ENCODE measurements around the gene SLAIN1. TPM values are rescaled to one million over a fixed set of nuclear protein-coding genes. Genes with fewer than 3 reads are reported as not detected.

SLAIN1 gene
- total RNA-seq, 1 donor from 2014 or later: 600 TPM

DNA sequence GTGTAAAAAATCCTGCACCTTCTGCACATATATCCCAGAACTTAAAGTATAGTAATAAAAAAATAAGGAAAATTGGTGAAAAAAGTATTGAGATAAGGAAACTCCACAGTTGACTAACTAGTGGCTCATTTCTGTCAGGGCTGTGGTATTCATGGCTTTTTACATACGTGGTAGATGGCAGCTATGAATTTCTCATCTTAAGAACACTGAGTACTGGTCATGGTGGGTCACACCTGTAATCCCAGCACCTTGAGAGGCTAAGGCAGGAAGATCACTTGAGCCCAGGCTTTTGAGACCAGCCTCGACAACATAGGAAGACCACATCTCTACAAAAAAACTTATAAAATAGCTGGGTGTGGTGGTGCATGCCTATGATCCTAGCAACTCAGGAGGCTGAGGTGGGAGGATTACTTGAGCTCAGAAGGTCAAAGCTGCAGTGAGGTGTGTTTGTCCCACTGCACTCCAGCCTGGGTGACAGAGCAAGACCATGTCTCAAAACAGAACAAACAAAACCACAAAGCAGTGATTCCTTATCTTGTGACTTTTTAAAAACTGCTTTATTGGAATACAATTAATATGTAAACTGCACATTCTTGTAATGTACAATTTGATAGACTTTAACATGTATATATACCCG lies 16.8 kb downstream of the SLAIN1 start:
- DNase-seq: no peak

DNA sequence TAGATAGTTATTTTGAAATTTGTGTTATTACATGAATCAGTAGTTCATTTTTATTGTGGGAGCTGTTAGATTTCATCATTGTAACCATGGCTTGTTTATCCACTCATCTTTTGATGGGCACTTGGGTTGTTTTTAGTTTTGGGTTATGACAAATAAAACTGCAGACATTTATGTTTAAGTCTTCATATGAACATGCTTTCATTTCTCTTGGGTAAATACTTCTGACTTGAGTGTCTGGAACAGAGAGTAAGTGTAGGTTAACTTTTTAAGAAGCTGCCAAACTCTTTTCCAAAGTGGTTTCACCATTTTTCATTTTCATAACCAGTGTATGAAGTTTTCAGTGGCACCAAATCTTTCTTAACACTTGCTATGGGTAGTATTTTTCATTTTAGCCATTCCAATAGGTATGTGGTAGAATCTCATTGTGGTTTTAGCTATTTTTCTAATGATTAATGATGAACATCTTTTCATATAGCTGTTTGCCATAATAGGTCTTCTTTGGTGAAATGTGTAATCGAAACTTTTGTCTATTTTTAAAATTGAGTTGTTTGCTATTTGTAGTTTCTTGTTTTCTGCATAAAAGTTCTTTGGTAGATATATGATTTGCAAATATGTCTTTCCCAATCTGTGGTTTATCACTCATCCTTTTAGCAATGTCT lies 17.9 kb downstream of the SLAIN1 start:
- no peak for DNase-seq

DNA sequence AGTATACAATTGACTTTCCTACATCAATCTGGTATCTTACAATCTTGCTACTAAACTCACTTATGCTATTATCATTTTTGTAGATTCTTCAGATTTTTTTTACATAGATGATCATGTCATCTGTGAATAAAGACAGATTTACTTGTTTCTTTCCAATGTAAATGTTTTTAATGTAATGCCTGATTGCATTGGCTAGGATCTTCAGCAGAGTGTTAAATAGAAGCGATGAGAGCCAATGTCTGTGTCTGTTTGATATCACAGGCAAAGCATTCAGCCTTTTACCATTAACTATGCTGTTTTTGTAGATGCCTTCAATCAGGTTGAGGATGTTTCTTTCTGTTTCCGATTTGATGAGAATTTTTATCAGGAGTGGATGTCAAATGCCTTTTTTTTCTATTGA lies 19.2 kb downstream of the SLAIN1 start:
- no peak for DNase-seq

DNA sequence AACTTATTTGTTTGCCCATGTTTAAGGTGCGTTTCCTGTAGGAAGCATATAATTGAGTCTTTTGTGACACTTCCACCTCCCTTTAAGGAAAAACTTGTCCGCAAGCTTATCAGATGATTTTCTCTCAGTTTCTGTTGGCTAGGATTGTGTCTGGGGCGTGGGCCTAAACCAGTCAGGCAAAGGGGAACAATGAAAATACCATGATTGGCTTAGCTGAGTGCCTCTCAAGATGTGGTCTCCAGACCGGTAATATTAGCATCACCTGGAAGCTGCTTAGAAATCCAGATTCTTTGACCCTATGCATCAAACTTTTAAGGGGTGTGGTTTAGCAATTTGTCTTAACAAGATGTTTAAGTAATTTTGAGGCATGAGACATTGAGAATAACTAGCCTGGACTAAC lies 20.0 kb downstream of the SLAIN1 start:
- no peak for DNase-seq

DNA sequence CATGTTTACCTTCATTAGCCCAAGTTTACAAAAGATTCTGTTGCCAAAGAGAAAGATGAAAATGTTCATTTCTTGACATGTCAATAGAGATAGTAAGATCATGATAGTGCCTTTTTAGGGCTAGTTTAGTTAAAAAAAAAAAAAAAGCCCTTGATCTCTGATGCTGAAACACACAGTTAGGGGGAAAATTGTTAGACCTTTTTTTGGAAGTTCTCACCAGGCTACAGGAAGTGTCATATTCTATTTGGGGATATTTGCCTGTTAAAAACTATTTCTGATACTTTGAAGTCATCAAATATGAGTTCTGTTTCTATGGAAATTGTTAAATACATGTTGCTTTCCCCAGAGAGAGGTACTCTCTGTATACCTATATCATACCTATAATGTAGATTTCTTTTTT lies 21.6 kb downstream of the SLAIN1 start:
- no peak for DNase-seq

DNA sequence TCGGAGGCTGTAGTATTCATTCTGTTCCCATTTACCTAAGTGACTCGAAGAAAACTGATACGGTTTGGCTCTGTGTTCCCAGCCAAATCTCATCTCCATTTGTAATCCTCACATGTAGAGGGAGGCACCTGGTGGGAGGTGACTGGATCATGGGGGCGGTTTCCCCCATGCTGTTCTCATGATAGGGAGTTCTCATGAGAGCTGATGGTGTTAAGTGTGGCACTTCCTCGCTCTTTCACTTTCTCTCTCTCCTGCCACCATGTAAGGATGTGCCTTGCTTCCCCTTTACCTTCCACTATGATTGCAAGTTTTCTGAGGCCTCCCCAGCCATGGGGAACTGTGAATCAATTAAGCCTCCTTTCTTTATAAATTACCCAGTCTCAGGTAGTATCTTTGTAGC lies 23.5 kb downstream of the SLAIN1 start:
- no peak for DNase-seq

DNA sequence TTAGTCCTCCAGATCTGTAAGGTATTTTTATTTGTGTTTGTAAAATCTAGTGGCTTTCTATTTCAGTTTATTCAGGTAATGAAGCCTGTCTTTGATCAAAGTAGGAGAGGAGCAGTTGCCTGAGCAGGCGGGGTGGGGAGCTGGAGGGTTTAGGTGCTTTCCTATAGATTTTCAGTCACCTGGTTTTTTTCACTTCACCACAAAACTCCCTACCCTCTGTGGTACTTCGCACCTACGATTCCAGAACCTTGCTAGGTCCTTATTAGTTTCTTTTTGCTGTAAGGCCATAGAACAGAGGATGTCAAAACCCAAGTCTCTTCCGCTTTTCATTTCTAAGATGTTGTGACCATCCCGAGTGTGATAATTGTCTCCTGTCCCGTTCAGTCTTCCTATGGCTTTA lies 26.6 kb downstream of the SLAIN1 start:
- DNase-seq: no peak

DNA sequence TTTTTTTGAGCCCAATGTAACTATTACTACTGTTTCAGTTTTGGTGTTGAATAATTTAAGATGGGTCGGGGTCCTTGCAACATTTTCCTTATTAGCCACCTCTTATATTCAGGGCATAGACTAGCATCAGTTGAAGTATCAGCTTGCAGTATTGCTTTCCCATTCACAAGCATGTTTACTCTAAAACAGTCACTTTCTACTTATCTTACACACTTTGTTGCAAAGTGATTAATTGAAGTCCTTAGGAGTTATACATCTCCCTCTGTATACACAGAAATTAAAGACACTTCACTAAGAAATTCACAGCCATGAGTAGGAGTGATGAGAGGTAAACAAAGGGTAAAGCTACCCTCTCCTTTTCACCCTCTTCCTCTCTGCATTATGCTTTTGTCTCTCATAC lies 27.6 kb downstream of the SLAIN1 start:
- DNase-seq: no peak

DNA sequence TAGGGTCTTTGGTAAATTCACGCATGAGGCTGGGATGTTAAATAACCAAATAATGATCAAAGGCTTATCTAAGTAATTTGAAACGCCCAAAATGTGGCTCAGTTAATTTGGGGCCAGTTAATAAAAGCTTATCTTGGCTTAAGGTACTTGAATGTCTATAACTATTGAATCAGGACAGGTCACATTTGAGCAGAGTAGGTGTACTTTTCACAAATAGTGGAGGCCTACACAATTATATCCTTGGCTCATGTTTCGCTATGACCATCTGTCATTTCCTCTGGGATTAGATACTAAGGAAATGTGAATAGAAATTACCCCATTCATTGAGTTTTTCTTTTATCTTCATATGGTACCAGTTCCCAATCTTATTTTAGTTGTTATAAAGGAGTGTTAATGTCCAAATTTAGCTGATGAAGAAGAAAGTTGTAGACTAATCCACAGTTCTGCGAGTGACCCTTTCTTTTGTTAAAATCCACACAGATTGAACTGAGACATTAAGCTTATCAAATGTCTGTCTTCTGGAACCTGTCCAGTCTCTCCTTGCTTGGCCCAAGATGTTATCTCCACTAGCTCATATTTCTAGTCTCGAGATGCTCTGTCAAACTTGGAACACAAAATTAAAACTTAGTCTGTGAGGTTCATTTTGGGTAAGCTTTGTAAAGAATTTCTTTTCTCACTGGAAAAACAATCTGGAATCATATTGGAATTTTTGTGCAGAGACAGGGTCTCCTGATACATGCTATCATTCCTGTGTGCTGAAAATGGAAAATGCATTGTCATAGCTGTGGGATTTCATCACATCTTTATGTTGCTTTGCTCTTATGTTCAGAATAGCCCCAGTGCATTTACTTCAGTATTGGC lies 31.0 kb downstream of the SLAIN1 start:
- DNase-seq: no peak

DNA sequence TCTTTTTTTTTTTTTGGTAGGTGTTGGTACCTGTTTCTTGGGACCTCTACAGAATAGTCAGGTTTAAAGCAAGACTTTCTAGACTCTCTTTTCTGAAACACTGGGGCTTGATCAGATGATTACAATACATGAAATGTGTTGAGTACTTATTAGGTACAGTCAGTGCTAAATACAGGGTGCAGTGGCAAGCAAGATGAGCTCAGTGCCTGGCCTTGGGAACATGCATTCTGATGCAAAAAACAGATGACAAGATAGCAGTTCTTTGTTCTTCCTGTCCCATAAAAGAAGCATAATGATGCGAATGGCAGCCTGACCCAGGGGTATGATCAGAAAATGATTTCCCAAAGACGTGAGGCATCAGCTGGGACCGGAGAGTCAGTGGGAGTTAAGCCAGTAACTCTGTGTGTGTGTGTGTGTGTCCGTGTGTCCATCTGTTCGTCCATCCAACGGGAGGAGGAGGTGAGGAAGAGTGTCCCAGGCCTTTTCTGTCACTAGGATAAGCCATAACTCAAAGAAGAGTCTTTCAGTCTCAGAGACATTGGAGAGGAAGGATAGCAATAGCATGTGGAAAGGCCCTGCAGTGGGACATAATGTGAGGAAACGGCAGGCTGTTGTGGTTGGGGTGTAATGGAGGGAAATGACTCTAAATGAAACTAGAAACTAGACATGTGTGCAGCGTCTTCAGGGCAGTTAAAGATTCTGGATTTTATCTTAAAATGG lies 32.2 kb downstream of the SLAIN1 start:
- DNase-seq: no peak

DNA sequence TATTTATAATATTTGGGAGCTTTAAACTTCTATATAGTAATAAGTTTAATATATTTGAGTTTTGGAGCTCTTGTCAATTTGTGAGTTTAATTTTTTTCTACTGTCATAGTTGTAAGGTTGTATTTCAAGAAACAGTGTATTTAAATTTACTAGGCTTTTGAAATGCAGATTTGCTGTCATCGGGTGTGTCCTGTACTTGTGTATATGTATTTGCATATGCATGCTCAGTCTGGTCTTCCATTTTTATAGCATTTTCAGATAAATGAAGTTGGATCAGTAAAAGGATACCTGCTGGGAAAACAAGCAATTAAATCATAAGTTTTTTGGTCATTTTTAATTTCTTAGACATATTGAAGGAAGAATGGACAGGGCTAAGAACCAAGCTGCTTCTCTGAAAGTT lies 33.1 kb downstream of the SLAIN1 start:
- DNase-seq: no peak

DNA sequence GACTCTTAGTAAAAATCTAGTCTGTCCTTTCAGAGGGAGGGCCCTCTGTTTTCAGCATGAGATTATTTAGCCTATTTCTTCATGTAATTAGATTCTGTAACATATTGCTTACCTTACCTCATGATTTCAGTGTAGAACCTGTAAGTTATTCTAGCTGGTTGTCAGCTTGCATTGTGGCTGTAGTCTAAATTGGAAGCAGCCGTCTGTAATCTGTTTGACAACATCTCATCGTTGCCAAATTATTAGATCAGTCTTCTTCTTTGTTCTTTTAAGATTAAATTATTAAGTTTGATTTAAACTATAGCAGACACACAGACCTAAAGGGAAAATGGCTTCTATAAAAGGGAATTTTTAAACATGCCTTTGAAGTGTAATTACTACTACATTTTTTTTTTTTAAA lies 34.8 kb downstream of the SLAIN1 start:
- no peak for DNase-seq

DNA sequence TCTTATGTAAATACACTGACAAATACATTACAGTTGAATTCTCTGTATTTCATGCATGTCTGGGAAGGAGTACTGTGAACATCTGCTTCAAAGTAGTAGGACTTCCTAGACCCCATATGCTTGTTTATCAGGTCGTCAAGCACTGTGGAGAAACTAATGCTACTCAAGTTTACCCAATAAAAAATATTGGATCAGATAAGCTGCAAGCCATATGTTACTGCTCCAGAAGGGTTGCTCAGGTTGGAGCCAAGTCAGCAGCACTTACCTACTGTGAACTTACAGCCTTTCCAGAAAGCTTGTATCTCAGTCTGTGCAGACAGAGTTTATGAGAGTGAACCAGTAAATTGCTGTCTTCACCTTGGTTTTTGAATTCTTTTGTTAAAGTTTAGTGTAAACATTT lies 36.2 kb downstream of the SLAIN1 start:
- no peak for DNase-seq

DNA sequence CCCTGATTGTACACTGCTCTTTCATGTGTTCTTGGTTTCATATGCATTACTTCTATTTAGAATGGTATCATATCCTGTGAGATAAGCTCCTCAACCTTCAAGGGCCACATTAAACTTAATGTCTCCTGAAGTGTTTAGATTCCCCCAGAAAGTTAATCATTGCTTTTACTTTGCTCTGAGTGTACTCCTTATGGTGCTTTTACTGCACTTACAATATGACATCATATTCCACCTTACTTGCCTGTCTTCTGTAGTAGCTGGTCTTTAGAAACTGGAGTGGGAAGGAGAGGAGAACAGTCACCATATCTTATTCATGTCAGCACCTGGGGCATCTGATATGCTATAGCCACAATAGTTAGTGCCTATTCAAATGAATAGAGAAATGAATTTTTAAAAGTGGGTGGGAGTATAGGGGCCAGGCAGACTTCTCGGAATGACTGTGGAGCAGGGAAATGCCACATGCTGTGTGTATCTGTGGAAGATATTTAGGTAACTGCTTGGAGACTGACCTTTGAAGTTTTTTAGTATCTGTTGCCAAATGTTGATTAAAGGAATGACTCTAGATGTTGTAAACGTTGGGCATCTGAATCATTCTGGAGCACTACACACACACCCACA lies 40.2 kb downstream of the SLAIN1 start:
- DNase-seq: no peak

DNA sequence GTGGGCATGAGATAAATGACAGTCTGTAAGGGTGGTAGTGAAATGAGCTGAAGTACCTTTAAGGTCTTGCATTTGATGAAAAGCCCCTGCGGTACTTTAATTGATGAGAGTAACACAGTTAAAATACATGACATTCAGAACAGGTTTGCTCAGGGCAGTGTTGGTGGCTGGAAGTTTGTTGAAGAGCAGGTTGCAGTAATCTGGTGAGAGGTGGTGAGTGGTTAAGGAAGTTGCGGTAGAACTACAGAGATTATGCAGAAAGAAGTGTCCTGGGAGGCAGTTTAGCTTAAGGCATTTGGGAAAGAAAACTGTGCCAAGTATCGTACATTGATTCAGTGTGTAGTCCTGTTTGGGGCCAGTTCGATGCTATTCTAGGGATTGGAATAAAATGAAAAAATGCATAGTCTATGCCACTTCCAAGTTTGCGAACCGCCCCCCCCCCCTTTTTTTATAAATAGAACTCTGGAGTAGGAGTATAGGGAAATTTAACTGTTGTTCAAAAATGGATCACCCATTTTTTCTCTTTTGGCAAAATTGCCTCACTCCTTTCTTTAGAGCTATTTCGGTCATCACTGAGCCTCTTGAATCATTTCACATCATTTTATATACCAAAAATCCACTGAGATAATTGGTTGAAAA lies 42.7 kb downstream of the SLAIN1 start:
- DNase-seq: no peak

DNA sequence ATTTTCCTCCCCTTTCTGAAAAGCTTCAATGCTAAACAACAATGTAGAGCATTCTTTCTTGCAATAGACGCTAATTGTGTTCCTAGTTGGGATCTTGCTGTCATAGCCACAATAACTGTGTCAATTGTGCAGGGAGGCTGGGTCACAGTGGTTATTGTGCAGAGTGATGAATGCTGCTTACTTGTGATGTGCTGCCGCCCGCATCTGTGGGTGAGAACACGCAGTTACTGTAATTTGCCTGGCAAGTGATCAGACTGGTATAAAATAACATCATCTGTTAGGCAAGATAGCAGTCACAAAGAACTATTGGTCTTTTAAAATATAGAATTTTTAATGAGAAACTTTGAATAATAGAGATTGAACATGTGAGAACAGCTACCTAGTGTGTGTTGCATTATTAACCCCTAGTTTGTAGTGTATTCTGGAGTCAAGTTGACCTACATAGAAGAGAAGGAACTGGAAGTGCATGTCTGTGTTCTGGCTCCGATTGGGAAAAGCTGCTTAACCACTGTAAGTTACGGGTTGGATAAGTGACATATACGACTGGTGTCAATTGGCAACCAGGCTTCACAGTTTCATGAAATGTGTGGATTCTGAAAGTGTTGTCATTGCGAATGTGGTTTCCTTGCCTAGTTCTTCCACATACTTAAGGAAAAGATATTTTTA lies 43.6 kb downstream of the SLAIN1 start:
- peak; percentile 77 for DNase-seq

DNA sequence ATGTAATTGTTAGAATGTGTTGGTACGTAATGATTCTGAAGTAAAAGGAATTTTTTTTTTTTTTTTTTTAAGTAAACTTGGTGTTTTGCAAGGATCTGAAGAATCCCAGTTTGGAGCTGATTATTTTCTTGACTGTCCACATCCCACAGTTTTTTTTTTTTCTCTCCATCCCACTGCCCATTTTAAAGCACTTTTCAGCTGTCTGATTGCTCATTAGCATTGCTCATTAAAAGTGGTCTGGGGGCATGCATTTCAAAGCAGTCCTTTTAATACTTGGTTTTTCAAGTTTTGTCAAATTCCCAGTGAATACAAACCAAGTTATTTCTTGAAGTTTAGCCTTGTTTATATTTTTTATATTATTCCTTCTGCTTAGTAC lies 44.1 kb downstream of the SLAIN1 start:
- no peak for DNase-seq

DNA sequence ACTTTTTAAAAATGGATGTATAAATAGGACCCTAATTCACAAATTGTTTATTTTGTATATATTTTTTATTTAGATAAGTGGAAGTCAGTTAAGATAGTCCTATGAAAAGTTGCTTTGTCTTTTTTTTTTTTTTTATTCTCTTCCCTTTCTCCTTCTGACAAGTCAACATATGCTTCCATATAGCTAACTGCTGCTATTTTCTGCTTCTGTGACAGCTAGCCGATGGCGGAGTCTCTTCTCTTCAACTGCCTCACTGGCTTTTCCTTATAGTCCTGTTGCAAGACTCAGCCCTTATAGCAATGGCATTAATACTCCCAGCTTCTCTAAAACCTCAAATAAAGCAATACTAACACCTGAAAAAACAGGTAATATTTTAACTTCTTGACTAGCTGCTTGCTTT lies 45.3 kb downstream of the SLAIN1 start:
- no peak for DNase-seq

DNA sequence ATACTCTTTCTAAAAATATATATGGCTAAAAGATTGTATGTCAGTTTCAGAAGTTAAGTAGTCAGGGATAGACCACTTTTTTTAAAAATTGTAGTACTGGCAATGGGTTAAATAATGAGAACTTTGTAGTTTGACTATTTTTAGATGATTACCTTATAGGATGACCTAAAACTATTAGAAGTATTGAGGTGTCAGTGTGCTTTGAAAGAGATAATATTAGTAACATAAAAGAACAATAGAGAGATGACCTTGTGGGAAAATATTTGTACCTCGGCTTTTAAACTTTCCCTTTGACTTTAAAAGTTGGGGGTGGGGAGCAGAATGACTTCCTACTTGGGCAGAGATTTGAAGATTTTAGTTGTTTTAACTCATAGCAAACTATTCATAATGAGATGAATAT lies 48.3 kb downstream of the SLAIN1 start:
- no peak for DNase-seq

DNA sequence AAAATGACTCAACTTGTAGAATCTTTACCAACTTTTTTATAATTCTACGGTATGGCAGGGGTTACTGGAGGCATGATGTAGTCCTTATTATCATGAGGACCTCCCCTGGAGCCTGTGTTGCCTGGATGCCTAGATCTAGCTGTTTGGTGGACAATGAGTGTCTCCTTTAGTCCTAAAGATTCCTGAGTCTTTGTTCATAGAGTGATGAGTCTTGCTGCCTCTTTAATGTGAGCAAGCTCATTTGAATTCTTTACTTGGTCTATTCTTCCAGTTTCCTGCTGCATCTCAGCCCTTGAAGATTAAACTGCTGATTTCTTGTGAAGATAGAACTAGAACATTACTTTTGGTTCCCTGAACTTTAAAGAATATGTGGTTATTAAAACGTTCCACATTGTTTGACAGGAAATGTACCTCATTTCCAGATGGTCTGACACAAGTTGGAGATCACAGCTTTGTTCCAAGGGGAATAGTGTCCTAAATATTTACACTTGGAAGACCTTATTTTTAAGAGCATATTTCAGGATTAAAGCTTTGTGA lies 51.9 kb downstream of the SLAIN1 start:
- DNase-seq: no peak

Data from occipital lobe (tissue), 2 donors.